Activated CD4-positive, alpha-beta T cell treated with anti-CD3 and anti-CD28 coated beads, Interleukin-2, amount 10 ng/mL, durations not matched to agents 7 days and 5 days (primary cell): ENCODE data around the gene RBL2. TPM values are rescaled to one million over a fixed set of nuclear protein-coding genes. Genes with fewer than 3 reads are reported as not detected.

Experiments used
- CTCF ChIA-PET: fragments of 350-600 bp; sonication (Branson Sonifier 250); formaldehyde crosslinking; loops from one replicate; lab custom pipeline; 2021; ENCODE audit warnings: antibody characterized with exemption; lab: Charles Lee
- POLR2A ChIA-PET: fragments of 350-600 bp; sonication (Branson Sonifier 250); formaldehyde crosslinking; loops from one replicate; lab custom pipeline; 2021; ENCODE audit warnings: antibody characterized with exemption; lab: Charles Lee
- DNase-seq: peaks from one replicate; pipeline ENCODE4 v3.0.0-alpha.2; 2020
- H3K27ac Mint-ChIP-seq: one replicate; pipeline ENCODE4 v1.8.0; 2021; ENCODE audit warnings: mild to moderate bottlenecking, moderate library complexity, mixed read lengths
- H3K27me3 Mint-ChIP-seq: one replicate; pipeline ENCODE4 v1.8.0; 2021; ENCODE audit warnings: mixed read lengths
- H3K36me3 Mint-ChIP-seq: one replicate; pipeline ENCODE4 v1.8.0; 2021; ENCODE audit warnings: low read depth, mixed read lengths
- H3K4me1 Mint-ChIP-seq: one replicate; pipeline ENCODE4 v1.8.0; 2021; ENCODE audit warnings: mixed read lengths
- H3K4me3 Mint-ChIP-seq: one replicate; pipeline ENCODE4 v1.8.0; 2021; ENCODE audit warnings: mild to moderate bottlenecking, moderate library complexity, mixed read lengths
- H3K9me3 Mint-ChIP-seq: one replicate; pipeline ENCODE4 v1.8.0; 2021; ENCODE audit warnings: mixed read lengths
- total RNA-seq, 2 experiments: library from RNA; stranded (reverse); gene quantifications; one replicate each; pipeline ENCODE4 v1.2.3, GENCODE V29; 2021

Gene RBL2
- total RNA-seq, 2 experiments from 2014 or later: 178 to 188 TPM

- Mint-ChIP-seq H3K27ac (no peak overlapping the region), H3K4me1 (peaks cover 44% of the 10 kb centered on the region), H3K4me3 (no peak overlapping the region), H3K27me3 (no peaks in the 10 kb centered on the region), H3K9me3 (no peaks in the 10 kb centered on the region), H3K36me3 (peaks cover 63% of the 10 kb centered on the region)
- ChIA-PET CTCF (interaction anchor here (0.6 to 1.9 kb wide), 3 partner anchors 9 to 19 kb away, joined by 4 to 7 read pairs (median 6); no protein-coding TSS in a partner anchor), POLR2A (no interaction called here)
- DNase-seq: no peak
These were observed 64.7 kb downstream of the RBL2 start for GRCh38 chr16:53498984-53499383.

DNA sequence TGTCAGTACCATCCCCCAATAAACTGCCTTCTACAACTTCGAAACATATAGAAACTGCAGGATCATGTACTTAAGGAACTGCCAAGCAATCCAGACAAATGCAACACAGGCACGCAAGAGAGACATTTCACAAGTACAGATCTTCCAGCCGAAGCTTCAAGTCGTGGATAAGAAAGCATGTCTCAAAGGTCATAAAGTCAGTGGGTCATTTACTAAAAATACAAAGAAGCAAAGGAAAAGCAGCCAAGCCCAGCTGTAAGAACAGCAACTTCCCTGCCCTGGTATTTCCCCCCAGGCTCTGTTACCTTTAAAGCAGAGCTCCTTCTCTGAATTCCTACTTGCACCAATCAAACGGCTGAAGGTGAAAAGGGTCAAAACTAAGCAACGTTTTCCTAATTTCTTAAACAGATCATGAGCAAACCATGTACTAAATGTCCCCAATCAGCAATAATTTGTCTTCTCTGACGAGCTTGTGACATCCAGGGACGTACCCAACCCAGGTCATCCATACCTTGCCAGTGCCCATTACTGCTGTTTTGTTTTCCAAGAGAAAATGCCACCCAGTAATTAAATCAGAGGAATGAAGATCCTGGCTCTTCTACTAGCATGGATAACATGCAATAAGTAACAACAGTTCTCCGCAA is 67.1 kb downstream of the RBL2 start:
- ChIA-PET POLR2A (interaction anchor here (0.6 kb wide), 1 partner anchor 1423 kb away, joined by 3 read pairs; no protein-coding TSS in a partner anchor), CTCF (interaction anchor here (1.0 to 1.1 kb wide), 2 partner anchors 12 to 64 kb away, joined by 3 read pairs; no protein-coding TSS in a partner anchor)
- Mint-ChIP-seq H3K27me3 (no peaks in the 10 kb centered on the region), H3K9me3 (peaks cover 2% of the 10 kb centered on the region), H3K36me3 (peaks cover 41% of the 10 kb centered on the region), H3K4me3 (peak overlapping the region; percentile 90), H3K4me1 (peaks cover 49% of the 10 kb centered on the region), H3K27ac (peak overlapping the region; percentile 82)
- no peak for DNase-seq

DNA sequence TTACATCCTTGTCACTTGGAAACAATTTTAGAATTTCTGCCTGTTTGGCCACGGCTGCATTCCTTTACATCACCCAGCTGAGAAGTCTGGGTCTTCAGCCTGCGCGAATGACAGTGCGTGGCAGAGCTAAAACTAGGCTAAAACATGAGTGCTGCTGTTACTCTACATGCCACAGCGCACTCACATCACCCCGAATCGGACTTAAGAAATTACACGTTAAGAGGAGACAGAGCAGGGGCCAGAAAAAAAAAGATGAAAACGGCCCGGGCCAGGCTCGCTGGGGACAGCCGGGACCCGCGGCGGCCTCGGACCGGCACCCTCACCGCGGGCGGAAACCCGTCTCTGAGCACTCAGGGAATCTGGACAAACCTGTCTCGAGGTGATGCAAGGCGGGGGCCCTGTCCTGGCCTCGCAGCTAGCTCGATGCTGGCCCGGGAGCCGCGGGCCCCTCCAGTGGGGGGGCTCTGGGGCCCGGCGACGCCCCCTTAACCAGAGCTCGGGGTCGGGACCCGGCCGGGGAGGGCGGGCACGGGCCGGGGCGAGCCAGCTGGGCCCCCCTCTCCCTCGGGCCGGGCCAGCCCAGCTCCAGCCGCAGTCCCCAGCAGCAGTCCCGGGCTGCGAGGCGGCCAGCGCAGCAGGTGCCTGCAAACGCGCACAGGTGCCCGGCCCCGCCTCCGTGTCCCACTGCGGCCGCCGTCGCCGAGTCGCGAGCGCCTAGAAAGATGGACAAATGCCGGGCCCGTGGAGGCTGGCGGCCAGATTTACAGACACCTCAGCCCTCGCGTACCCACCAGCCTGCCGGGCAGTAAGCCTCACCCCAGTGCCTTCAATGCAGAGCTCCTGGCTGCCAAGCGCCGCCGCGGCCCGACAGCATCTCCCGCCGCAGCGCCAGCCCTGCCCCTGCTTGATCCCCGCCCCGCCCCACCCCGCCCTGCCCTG is 68.3 kb downstream of the RBL2 start, which contains the start of gene AKTIP:
Gene AKTIP, minus strand, starts transcription at position 879 of the 939 bp plus-strand sequence. CDS start 2,950 bp downstream, outside the sequence.
- POLR2A ChIA-PET: interaction anchor here (1.2 kb wide), 1 partner anchor 67 kb away, joined by 4 read pairs; no protein-coding TSS in a partner anchor
- Mint-ChIP-seq H3K4me3 (peak within 1 kb of the TSS; percentile 90), H3K36me3 (peaks cover 33% of the 10 kb centered on the region), H3K4me1 (peaks cover 50% of the 10 kb centered on the region), H3K9me3 (peaks cover 2% of the 10 kb centered on the region), H3K27ac (peak within 1 kb of the TSS; percentile 93), H3K27me3 (no peaks in the 10 kb centered on the region)
- CTCF ChIA-PET: interaction anchor here (0.9 to 1.6 kb wide), 4 partner anchors 13 to 45 kb away, joined by 3 to 5 read pairs (median 3); no protein-coding TSS in a partner anchor
- DNase-seq: peak; percentile 35

DNA sequence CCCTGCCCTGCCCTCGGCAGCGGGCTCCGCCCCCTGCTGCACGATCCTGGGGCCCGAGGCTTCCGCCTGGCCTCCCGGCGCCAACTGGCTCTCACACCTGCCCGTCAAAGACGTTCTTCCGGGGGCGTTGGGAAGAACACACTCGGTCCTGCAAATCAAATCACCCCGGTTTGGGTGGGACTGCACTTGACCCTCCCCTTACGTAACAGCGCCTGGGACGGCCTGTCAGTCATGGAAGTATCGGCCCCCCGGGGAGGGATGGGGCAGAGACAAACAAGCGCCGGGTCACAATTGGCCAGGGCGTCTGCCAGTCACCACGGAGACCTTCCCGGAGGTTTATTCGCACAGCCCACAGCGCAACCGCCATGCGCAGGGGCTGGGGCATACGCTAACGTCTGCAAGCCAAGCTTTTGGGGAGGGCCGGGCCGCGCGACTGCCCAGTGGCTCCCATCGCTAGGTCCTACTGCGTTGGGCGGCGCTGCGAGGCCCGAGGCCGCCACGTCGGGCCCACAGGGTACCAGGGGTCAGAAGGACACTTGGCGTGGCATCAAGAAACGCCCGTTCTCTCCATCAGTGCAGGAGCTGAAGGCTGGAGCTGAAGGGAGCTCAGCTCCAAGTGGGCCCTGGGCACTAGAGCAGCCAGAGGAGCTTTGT is 69.1 kb downstream of the RBL2 start:
- Mint-ChIP-seq H3K4me3 (peak overlapping the region; percentile 87), H3K27me3 (no peaks in the 10 kb centered on the region), H3K27ac (peak overlapping the region; percentile 93), H3K9me3 (peaks cover 2% of the 10 kb centered on the region), H3K4me1 (peaks cover 47% of the 10 kb centered on the region), H3K36me3 (peaks cover 25% of the 10 kb centered on the region)
- DNase-seq: peak; percentile 100
- ChIA-PET POLR2A (interaction anchor here (0.7 to 1.2 kb wide), 2 partner anchors 49 to 68 kb away, joined by 3 to 4 read pairs; no protein-coding TSS in a partner anchor), CTCF (interaction anchor here (1.0 to 1.6 kb wide), 5 partner anchors 14 to 46 kb away, joined by 3 to 6 read pairs (median 3); no protein-coding TSS in a partner anchor)

GRCh38 chr16:53503991-53504663 is 69.9 kb downstream of the RBL2 start:
- Mint-ChIP-seq H3K27ac (peak overlapping the region; percentile 93), H3K36me3 (peaks cover 19% of the 10 kb centered on the region), H3K4me3 (peak overlapping the region; percentile 87), H3K4me1 (peaks cover 43% of the 10 kb centered on the region), H3K27me3 (no peaks in the 10 kb centered on the region), H3K9me3 (peaks cover 2% of the 10 kb centered on the region)
- ChIA-PET POLR2A (interaction anchor here (0.6 to 1.2 kb wide), 3 partner anchors 40 to 69 kb away, joined by 3 to 4 read pairs (median 4); no protein-coding TSS in a partner anchor), CTCF (interaction anchor here (0.6 to 1.6 kb wide), 6 partner anchors 13 to 62 kb away, joined by 3 to 6 read pairs (median 3); no protein-coding TSS in a partner anchor)
- peak; percentile 37 for DNase-seq

DNA sequence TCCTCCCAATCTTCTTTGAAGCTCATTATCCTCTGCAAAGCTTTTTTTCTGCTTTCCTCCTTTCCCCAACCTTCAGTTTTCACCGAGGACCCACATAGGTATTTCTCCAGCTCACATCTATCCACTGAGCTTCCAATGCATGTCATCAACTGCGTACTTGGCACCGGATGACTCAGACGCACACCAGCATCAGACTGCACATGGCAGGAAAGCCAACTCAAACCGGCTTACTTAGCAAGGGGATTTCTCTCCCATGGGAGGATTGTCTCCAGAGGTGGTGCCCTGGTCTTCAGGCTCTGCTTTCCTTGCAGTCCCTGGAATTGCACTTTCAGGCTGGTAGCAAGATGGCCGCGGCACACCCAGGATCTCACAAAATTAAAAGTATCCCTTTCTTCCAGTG is 70.4 kb downstream of the RBL2 start:
- Mint-ChIP-seq H3K27ac (peak overlapping the region; percentile 93), H3K9me3 (peaks cover 2% of the 10 kb centered on the region), H3K27me3 (no peaks in the 10 kb centered on the region), H3K4me1 (peaks cover 43% of the 10 kb centered on the region), H3K4me3 (peak overlapping the region; percentile 87), H3K36me3 (peaks cover 17% of the 10 kb centered on the region)
- POLR2A ChIA-PET: interaction anchor here (0.6 kb wide), 1 partner anchor 39 kb away, joined by 4 read pairs; no protein-coding TSS in a partner anchor
- CTCF ChIA-PET: interaction anchor here (0.6 to 1.6 kb wide), 5 partner anchors 13 to 62 kb away, joined by 3 to 6 read pairs (median 3); no protein-coding TSS in a partner anchor
- DNase-seq: no peak

- no peak overlapping the region for H3K4me3 Mint-ChIP-seq
- POLR2A ChIA-PET: interaction anchor here (0.6 to 0.7 kb wide), 2 partner anchors 28 to 54 kb away, joined by 4 to 11 read pairs; no protein-coding TSS in a partner anchor
- H3K36me3 Mint-ChIP-seq: peaks cover 5% of the 10 kb centered on the region
- peaks cover 2% of the 10 kb centered on the region for H3K9me3 Mint-ChIP-seq
- H3K27ac Mint-ChIP-seq: no peak overlapping the region
- peaks cover 45% of the 10 kb centered on the region for H3K4me1 Mint-ChIP-seq
- DNase-seq: no peak
- CTCF ChIA-PET: interaction anchor here (1.0 kb wide), 1 partner anchor 10 kb away, joined by 3 read pairs; no protein-coding TSS in a partner anchor
- H3K27me3 Mint-ChIP-seq: no peaks in the 10 kb centered on the region
These were observed 72.0 kb downstream of the RBL2 start for GRCh38 chr16:53506254-53506653.

DNA sequence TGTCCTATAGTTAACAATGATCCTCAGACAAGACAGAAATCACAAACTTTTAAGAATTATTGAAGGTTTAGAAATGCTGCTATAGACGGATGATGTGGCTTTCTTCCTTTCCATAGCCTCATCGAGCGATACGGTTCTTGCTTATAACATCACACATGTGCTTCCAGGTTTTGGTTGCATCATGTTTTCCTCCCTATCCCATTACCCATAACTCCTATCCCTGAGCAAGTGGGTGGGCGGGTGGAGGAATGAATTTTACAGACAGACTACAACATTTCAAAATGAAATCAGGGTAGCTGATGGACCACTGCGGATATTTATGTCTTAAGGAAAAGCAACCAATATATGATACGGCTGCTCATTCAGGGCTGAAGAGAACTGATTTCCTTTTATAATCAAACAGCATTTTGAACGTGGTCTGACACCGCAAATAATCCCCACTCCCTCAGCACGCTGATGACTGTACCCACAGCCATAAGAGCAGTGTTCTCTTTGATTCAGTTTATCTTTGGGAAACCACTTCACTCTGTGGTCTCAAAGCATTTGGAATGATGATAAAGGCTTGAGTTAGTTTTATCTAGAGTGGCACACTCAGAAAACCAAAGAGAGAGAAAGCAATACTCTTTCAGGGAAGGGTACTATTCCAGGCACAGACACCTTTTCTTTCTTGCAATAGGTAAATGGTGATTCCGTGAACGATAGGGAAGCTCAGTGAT is 73.4 kb downstream of the RBL2 start:
- ChIA-PET POLR2A (no interaction called here), CTCF (no interaction called here)
- Mint-ChIP-seq H3K27me3 (no peaks in the 10 kb centered on the region), H3K4me3 (no peak overlapping the region), H3K4me1 (peaks cover 37% of the 10 kb centered on the region), H3K9me3 (peaks cover 6% of the 10 kb centered on the region), H3K27ac (no peak overlapping the region), H3K36me3 (peaks cover 3% of the 10 kb centered on the region)
- no peak for DNase-seq

DNA sequence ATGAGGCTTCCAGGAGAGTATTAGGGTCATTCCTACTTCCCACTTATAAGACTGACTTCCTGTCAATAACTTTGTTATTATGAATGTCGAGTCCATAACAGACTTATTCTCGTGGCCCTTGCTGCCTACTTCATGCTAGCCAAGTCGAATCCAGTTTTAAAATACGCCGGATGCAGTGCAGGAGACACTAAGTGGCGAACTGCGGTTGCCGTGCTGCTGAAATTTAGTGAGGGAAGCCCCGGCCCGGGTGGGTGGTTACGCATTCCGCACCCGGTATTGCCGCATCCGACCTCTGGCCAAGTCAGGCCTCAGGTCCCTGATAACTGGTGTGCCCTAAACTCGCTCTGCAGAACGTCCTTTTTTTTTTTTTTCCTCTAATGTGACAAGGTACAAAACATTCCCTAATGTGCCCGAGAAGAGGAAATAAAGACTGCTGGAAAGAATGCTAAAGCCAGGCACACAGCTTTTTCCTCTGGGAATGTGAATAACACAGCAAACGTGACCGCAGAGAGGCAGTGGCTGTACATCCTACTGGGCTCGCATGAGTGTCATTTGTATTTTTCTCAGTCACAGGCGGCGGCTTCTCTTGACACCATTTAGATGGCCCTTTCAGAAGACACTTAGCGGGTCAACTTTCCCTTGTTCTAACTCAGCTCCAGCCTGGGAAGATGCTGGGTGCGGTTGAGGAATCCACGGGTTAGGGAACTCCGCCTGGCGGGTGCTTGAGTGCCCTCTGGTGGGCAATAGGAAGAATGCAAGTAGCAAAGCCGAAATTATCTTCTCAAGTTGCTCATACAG is 75.8 kb downstream of the RBL2 start:
- DNase-seq: peak; percentile 53
- Mint-ChIP-seq H3K36me3 (peaks cover 16% of the 10 kb centered on the region), H3K27me3 (no peaks in the 10 kb centered on the region), H3K4me1 (peaks cover 29% of the 10 kb centered on the region), H3K9me3 (peaks cover 14% of the 10 kb centered on the region), H3K27ac (peak overlapping the region; percentile 46), H3K4me3 (no peak overlapping the region)
- ChIA-PET CTCF (interaction anchor here (0.6 to 1.4 kb wide), 6 partner anchors 9 to 405 kb away, joined by 3 to 4 read pairs (median 3); no protein-coding TSS in a partner anchor), POLR2A (no interaction called here)

DNA sequence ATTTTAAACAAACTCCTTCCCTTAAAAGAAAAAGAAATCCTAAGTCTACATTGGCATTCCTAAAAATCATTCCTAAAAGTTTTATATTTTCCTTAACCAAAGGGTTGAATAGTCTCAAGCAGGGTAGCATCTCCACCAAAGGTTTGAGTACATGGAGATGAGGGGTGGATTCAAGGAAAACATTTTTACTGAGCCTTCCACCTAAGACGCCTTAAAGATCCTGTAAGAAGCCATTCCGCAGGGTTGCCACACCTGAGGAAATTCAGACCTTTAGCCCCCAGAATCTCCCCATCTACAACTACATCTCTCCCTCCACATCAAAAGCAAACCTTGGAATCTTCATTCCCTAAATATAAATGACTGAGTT is 76.4 kb downstream of the RBL2 start:
- Mint-ChIP-seq H3K27ac (peak overlapping the region; percentile 20), H3K9me3 (peaks cover 13% of the 10 kb centered on the region), H3K27me3 (no peaks in the 10 kb centered on the region), H3K4me1 (peaks cover 23% of the 10 kb centered on the region), H3K36me3 (peaks cover 16% of the 10 kb centered on the region), H3K4me3 (no peak overlapping the region)
- DNase-seq: no peak
- CTCF ChIA-PET: interaction anchor here (0.6 to 1.1 kb wide), 4 partner anchors 17 to 406 kb away, joined by 3 read pairs; no protein-coding TSS in a partner anchor
- POLR2A ChIA-PET: no interaction called here
